Mammary epithelial cell (primary cell): ENCODE results near the gene PIGK.

Experiments used
- CTCF ChIP-seq, 2 donors: IDR thresholded peaks in 1 of 2; conservative IDR thresholded peaks in 1 of 2; 2 replicates each; pipeline ENCODE4 v1.5.1; 2011 to 2012; ENCODE audit warnings: inconsistent platforms in 2 of 2, low read length in 2 of 2, mild to moderate bottlenecking in 2 of 2, control low read depth in 1 of 2, low read depth in 1 of 2; ENCODE audit not compliant: insufficient read depth in 1 of 2; ENCODE audit errors: extremely low read depth in 1 of 2
- EZH2 ChIP-seq: IDR thresholded peaks from 2 replicates; pipeline ENCODE4 v1.6.1; 2012; ENCODE audit warnings: low read length, inconsistent platforms, borderline replicate concordance

- TF ChIP-seq CTCF (conservative IDR thresholded peaks at IDR 0.05 in 1 of 2, IDR thresholded peaks at IDR 0.05 in 1 of 2; ENCODE audit: extremely low read depth in 1 of 2, insufficient read depth in 1 of 2, low read depth in 1 of 2, low read length in 2 of 2) = no peak
- TF ChIP-seq EZH2 = no peak
These were observed 158.1 kb downstream of the PIGK start for GRCh38 chr1:77061162-77061561.
